Measurements from ENCODE around the gene ZNF598. TPM values are rescaled to one million over a fixed set of nuclear protein-coding genes. Genes with fewer than 3 reads are reported as not detected.

The ZNF598 gene
- total and polyA plus RNA-seq, 2 of the 13 experiments (the other 11 are each of a cell fraction or from before 2014, with no cell fraction given) = 13.5 to 14.2 TPM

- no peak for TF ChIP-seq ZBTB2 (CRISPR knock-in tag; IDR thresholded peaks at IDR 0.05; ENCODE audit: low read depth)
- TF ChIP-seq ZNF414 (CRISPR knock-in tag; IDR thresholded peaks at IDR 0.05) = no peak
- TF ChIP-seq FOXK2 (IDR thresholded peaks at IDR 0.05) = no peak
- TF ChIP-seq NR3C1 (CRISPR knock-in tag; IDR thresholded peaks at IDR 0.05) = no peak
- no peak for TF ChIP-seq MED8 (CRISPR knock-in tag; IDR thresholded peaks at IDR 0.05; ENCODE audit: insufficient replicate concordance)
Measured at GRCh38 chr16:2002406-2003230, 7.0 kb downstream of the ZNF598 start (continued).

- FAIRE-seq = no peak
- 97% methylated on average over 42 of the region's 53 CpGs for WGBS (ENCODE audit: low lambda C conversion rate)
- no peak for DNase-seq (ENCODE audit: low spot score)
- ChIA-PET CTCF (ENCODE audit: low intra/inter-chr PET ratio, low total read pairs) (no interaction called here), POLR2A (no interaction called here)
- peaks cover 24% of the 10 kb centered on the region for H3K4me1 ChIP-seq (ENCODE audit: insufficient read depth, low read length)
- H2AFZ ChIP-seq (ENCODE audit: low read length) = no peak overlapping the region
- H3K4me2 ChIP-seq (ENCODE audit: low read depth, low read length) = no peak overlapping the region
- H3K79me2 ChIP-seq (ENCODE audit: insufficient read depth, low read length) = peaks cover 18% of the 10 kb centered on the region
- no peaks in the 10 kb centered on the region for H3K9me3 ChIP-seq (ENCODE audit: low read length)
- peaks cover 29 to 45% of the 10 kb centered on the region in 2 experiments for H3K36me3 ChIP-seq (replicated peaks in 1 of 2; ENCODE audit: control insufficient read depth in 1 of 2, insufficient read depth in 2 of 2, low read length in 2 of 2)
- no peak overlapping the region for H3K4me3 ChIP-seq (replicated peaks in 1 of 3; ENCODE audit: insufficient read depth in 1 of 3, low read depth in 2 of 3, low read length in 3 of 3)
- intact Hi-C loops (cut with micrococcal nuclease; ENCODE audit: unreplicated experiment) (no loop called here), in situ Hi-C loops (cut with HindIII; ENCODE audit: extremely low pct_ligation_motif_present, low pct_unique_long_range_greater_than_20kb) (no loop called here)
- peaks cover 5% of the 10 kb centered on the region; the same call in 1 of the 2 replicates for H4K20me1 ChIP-seq (ENCODE audit: insufficient read depth, low read length)
- BruUV-seq (replicated peaks) = no TSS peak
- no peak overlapping the region for H3K9ac ChIP-seq (ENCODE audit: insufficient read depth, low read depth, low read length)
- H3K27me3 ChIP-seq (ENCODE audit: control insufficient read depth in 1 of 2, insufficient read depth in 2 of 2, low read length in 2 of 2) = no peaks in the 10 kb centered on the region
- no peak overlapping the region for H3K27ac ChIP-seq (ENCODE audit: extremely low read length, insufficient read depth, low read length)
- ATAC-seq = no peak
- TF ChIP-seq ZBTB20 (CRISPR knock-in tag; IDR thresholded peaks at IDR 0.05; ENCODE audit: borderline replicate concordance, low read depth) (no peak), MAFK (conservative IDR thresholded peaks at IDR 0.05 in 1 of 2, IDR thresholded peaks at IDR 0.05 in 1 of 2; ENCODE audit: low read length in 2 of 2) (no peak), DPF2 (CRISPR knock-in tag; IDR thresholded peaks at IDR 0.05; ENCODE audit: borderline replicate concordance, low read depth) (no peak), ZNF562 (CRISPR knock-in tag; IDR thresholded peaks at IDR 0.05; ENCODE audit: borderline replicate concordance) (no peak), ZNF879 (CRISPR knock-in tag; IDR thresholded peaks at IDR 0.05) (no peak), ZNF263 (CRISPR knock-in tag; IDR thresholded peaks at IDR 0.05) (no peak), TFE3 (CRISPR knock-in tag; IDR thresholded peaks at IDR 0.05) (no peak), HNRNPL (IDR thresholded peaks at IDR 0.05; ENCODE audit: low read depth, low read length) (no peak), ZSCAN20 (CRISPR knock-in tag; IDR thresholded peaks at IDR 0.05; ENCODE audit: borderline replicate concordance) (no peak), ZNF44 (CRISPR knock-in tag; IDR thresholded peaks at IDR 0.05) (no peak)
Measured at GRCh38 chr16:2001456-2002355, 7.9 kb downstream of the ZNF598 start.

Data from HepG2 (cell line).